Stimulated activated CD8-positive, alpha-beta memory T cell treated with anti-CD3 and anti-CD28 coated beads, Interleukin-2, amount 100 ng/mL, for 1 hour (primary cell): ENCODE measurements around the gene CCN5.
A peak's percentile ranks its signal among the peaks of the same experiment; 100 is the strongest.

Source experiments
- DNase-seq, 2 donors: peaks; one replicate each; pipeline ENCODE4 v3.0.0-alpha.2; 2020; ENCODE audit warnings: low read depth in 2 of 2

The CCN5 gene

GRCh38 chr20:44736170-44737021 is 21.2 kb downstream of the CCN5 start:
- DNase-seq = no peak

DNA sequence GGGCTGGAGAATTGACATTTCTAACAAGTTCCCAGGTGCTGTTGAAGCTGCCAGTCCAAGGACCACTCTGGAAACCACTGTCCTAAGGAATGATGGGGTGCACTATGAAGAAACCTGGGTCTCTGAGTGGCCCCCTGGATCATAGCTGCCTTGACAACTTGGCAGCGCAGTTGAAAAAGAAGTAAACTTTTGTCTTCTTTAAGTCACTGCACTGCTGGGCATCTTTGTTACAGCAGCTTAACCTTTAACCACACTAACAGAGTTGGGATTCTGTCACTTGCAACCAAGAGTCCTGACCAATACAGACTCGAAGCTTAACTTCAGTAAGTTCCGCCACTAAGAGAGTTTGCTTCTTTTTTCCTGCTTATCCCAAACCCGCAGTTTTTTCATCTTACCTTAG is 21.9 kb downstream of the CCN5 start:
- no peak for DNase-seq

DNA sequence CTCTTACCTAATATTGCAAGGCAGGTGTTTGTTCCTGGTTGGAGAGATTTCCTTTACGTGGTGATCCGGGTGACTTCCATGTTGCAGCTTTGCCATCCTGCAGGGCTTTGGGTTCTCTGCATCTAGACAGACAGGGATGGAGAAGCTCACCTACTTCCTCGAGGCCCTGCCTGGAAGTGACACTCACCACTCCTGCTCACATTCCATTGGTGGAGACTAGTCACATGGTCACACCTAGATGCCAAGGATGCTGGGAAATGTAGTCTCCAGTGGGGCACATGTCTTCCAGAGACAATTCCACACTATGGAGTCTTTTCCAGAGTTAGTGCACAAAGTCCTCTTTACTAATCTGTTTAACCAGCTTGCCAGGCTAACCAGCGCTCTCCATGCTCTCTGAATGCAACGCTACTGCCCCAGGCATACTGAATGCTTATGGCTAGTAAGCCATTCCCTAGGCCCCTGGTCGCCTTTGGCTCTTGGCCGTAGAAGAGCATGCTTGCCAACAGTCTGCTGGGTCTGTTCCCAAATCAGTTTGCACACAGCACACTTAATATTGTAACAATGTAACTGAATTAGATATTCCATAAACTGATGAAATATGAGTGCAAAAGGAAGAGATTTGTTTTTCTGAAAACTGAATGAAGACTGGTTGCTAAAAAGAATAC is 23.8 kb downstream of the CCN5 start:
- no peak for DNase-seq

- no peak for DNase-seq
Observed at GRCh38 chr20:44739942-44740341, 24.8 kb downstream of the CCN5 start.

DNA sequence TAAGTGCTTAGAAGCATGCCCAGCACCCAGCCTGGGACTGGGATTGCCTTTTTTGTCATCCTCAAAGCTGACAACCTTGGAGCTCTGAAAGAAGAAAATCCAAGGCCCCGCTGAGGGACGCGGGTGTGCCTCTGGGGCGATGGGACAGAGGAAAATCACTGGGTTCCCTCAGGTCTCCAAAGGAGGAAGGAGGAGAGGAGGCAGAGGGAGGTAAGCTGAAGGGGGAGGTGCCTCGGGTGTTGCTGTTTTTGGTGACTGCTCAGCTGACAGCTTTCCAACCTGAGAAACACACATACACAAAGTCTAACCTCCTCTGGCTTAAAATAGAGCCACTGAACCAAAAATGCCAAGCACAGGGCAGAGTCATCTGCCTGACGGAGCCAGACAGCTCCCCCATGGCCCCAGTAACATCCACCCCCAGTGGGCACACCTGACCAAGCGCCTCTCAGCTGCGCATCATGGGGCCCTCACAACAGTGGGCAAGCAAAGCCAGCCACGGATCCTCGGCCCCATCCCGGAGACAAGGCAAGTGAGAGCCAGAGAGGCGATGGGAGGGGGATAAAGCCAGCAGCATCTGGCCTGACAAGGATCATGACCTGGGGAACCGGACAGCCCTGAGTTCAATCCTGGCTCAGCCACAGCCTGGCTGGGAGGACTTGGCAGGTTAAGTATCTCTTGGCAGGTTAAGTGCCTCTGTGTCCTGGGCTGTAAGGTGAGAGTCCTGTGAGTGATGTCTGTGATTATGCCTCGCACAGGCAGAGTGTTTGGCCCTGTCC is 27.3 kb downstream of the CCN5 start:
- no peak for DNase-seq

DNA sequence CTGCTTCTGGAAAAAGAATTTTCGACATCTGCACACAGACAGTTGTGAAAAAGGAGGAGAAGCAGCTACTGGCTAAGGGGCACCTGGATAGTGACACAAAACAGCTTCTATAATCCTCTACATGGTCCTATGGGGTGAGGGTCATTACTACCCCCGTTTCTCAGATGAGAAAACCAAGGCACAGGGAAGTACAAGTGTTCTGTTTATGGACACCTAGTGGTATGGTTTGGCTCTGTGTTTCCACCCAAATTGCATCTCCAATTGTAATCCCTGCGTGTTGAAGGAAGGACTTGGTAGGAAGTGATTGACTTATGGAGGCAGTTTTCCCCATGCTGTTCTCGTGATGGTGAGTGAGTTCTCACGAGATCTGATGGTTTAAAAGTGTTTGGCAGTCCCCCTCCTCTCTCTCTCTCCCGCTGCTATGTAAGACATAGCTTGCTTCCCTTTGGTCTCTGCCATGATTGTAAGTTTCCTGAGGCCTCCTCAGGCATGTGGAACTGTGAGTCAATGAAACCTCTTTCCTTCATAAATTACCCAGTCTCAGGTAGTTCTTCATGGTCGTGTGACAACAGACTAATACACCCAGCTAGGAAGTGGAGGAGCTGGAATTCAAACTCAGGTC is 28.0 kb downstream of the CCN5 start:
- no peak for DNase-seq

DNA sequence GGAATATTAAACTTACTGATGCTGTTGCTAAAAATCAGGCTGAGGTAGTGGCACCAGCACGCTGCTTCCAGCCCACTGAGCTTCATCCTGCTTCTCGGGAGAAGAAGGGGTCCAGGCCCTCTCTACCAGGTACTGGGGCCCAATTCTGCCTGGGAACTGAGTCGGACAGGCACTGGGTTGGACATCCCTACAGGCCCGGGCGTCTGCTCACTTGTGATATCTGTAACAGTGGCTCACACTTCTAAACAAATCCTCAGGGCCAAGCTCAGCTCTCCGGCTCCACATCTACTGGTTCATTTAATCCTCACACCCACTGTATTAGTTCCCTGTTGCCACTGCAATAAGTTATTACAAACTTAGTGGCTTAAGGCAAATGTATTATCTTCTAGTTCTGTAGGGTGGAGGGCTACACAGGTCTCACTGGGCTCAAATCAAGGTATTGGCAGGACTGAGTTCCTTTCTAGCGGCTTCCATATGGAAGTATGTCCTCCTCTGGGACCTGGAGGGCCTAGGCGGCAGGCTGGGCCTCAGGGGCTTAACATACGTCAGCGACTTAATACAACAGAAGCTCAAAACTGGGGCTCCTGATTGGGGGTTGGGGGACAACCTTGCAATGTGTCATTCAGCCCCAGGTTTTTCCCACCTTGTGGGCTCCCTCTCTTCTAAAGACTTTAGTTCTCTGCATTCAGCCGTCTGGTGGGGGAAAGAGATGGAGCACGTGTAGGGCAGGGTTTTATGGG is 28.9 kb downstream of the CCN5 start:
- no peak for DNase-seq

DNA sequence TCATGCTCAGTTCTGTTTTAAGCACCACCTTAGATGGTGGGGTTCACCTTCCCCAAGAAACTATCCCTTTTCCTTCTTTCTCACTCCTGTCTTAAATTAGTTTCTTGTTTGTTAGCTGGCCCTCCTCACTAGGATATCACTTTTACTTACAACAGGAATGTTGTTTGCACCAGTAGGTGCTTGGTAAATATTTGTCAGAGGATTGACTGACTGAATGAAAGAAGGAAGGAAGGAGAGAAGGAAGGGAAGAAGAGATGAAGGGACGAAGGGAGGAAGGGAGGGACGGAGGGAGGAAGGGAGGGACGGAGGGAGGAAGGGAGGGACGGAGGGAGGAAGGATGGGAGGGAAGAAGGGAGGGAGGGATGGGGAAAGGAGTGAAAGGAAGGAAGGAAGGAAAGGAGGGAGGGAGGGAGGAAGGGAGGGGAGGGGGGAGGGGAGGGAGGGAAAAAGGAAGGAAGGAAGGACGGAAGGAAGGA is 30.0 kb downstream of the CCN5 start:
- DNase-seq = no peak

- DNase-seq = no peak
Observed at GRCh38 chr20:44745598-44746366, 30.6 kb downstream of the CCN5 start, which contains the start of gene KCNK15. TSS of gene KCNK15 (plus strand) at chr20:44745865. CDS start at chr20:44745911, 46 bp downstream.

- DNase-seq = no peak
Observed at GRCh38 chr20:44746367-44747165, 31.4 kb downstream of the CCN5 start.

GRCh38 chr20:44747166-44748004 is 32.2 kb downstream of the CCN5 start:
- peak; percentile 12 to 23 for DNase-seq

GRCh38 chr20:44748005-44748370 is 32.8 kb downstream of the CCN5 start:
- DNase-seq = no peak

DNA sequence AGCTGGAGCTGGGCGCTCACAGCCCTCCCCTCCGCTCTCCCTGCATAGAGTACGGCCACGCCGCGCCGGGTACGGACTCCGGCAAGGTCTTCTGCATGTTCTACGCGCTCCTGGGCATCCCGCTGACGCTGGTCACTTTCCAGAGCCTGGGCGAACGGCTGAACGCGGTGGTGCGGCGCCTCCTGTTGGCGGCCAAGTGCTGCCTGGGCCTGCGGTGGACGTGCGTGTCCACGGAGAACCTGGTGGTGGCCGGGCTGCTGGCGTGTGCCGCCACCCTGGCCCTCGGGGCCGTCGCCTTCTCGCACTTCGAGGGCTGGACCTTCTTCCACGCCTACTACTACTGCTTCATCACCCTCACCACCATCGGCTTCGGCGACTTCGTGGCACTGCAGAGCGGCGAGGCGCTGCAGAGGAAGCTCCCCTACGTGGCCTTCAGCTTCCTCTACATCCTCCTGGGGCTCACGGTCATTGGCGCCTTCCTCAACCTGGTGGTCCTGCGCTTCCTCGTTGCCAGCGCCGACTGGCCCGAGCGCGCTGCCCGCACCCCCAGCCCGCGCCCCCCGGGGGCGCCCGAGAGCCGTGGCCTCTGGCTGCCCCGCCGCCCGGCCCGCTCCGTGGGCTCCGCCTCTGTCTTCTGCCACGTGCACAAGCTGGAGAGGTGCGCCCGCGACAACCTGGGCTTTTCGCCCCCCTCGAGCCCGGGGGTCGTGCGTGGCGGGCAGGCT is 35.1 kb downstream of the CCN5 start:
- DNase-seq = no peak

GRCh38 chr20:44752099-44752931 is 37.1 kb downstream of the CCN5 start:
- DNase-seq = no peak

GRCh38 chr20:44754554-44754953 is 39.4 kb downstream of the CCN5 start:
- DNase-seq = no peak

DNA sequence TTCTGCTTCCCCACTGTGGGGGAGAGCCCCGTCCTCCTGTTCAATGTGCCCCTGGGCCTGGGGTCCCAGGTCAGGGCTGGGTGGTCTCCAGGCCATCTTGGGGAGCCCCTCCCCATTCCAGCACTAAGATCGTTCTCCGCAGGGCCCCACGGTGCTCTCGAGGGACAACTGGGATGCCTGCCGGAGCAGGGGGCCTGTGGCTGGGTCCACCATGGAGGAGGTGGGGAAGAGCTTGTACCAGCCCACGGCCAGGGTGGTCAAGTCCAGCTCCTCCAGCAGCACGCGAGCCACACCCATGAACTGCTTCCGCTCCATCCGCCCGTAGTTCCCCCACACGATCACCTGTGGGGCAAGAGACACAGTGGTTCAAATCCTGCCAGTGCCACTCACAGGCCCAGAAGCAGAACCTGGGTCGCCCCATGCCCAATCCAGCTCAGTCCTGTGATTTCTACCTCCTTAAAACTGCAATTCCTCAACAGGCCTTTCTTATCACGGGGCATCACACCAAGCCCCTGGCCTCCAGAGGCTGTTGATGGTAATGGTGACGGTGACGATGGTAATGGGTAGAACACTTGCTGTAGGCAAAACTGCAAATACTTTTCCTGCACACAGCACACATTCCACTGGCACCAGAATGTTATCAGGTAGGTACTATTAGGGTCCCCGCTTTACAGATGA is 41.0 kb downstream of the CCN5 start:
- DNase-seq = no peak
